ENCODE results near the gene MAD1L1.

The MAD1L1 gene

GRCh38 chr7:2024567-2024918, 208.2 kb downstream of the MAD1L1 start:
- Histone ChIP-seq H3K27ac (ENCODE audit: low read depth in 2 of 2, low read length in 2 of 2) (no peak overlapping the region), H3K9ac (ENCODE audit: low read depth in 1 of 2, low read length in 2 of 2) (no peak overlapping the region), H3K4me3 (ENCODE audit: low read length in 2 of 2) (no peak overlapping the region), H3K27me3 (ENCODE audit: control insufficient read depth in 2 of 2, insufficient read depth in 2 of 2, low read length in 2 of 2) (no peaks in the 10 kb centered on the region), H3K4me1 (ENCODE audit: control insufficient read depth in 2 of 2, insufficient read depth in 2 of 2, low read length in 2 of 2) (peaks cover 0 to 4% of the 10 kb centered on the region in 2 donors), H3K9me3 (ENCODE audit: control insufficient read depth in 2 of 2, low read length in 2 of 2) (peaks cover 2 to 6% of the 10 kb centered on the region in 2 donors), H3K36me3 (ENCODE audit: control insufficient read depth in 2 of 2, insufficient read depth in 2 of 2, low read length in 2 of 2) (no peaks in the 10 kb centered on the region)

GRCh38 chr7:2023877-2024566, 208.7 kb downstream of the MAD1L1 start:
- H3K27me3 ChIP-seq (ENCODE audit: control insufficient read depth in 2 of 2, insufficient read depth in 2 of 2, low read length in 2 of 2): no peaks in the 10 kb centered on the region
- peaks cover 3 to 8% of the 10 kb centered on the region in 2 donors for H3K4me1 ChIP-seq (ENCODE audit: control insufficient read depth in 2 of 2, insufficient read depth in 2 of 2, low read length in 2 of 2)
- H3K9me3 ChIP-seq (ENCODE audit: control insufficient read depth in 2 of 2, low read length in 2 of 2): peaks cover 2 to 6% of the 10 kb centered on the region in 2 donors
- no peak overlapping the region for H3K4me3 ChIP-seq (ENCODE audit: low read length in 2 of 2)
- no peaks in the 10 kb centered on the region for H3K36me3 ChIP-seq (ENCODE audit: control insufficient read depth in 2 of 2, insufficient read depth in 2 of 2, low read length in 2 of 2)
- no peak overlapping the region for H3K9ac ChIP-seq (ENCODE audit: low read depth in 1 of 2, low read length in 2 of 2)
- H3K27ac ChIP-seq (ENCODE audit: low read depth in 2 of 2, low read length in 2 of 2): no peak overlapping the region

- H3K4me3 ChIP-seq (ENCODE audit: low read length in 2 of 2): no peak overlapping the region
These were observed 210.0 kb downstream of the MAD1L1 start for GRCh38 chr7:2022737-2023250.

GRCh38 chr7:2022021-2022409, 210.7 kb downstream of the MAD1L1 start:
- Histone ChIP-seq H3K4me3 (ENCODE audit: low read length in 2 of 2) (no peak overlapping the region), H3K36me3 (ENCODE audit: control insufficient read depth in 2 of 2, insufficient read depth in 2 of 2, low read length in 2 of 2) (no peaks in the 10 kb centered on the region), H3K4me1 (ENCODE audit: control insufficient read depth in 2 of 2, insufficient read depth in 2 of 2, low read length in 2 of 2) (peaks cover 4 to 16% of the 10 kb centered on the region in 2 donors), H3K9me3 (ENCODE audit: control insufficient read depth in 2 of 2, low read length in 2 of 2) (peaks cover 0 to 6% of the 10 kb centered on the region in 2 donors), H3K9ac (ENCODE audit: low read depth in 1 of 2, low read length in 2 of 2) (no peak overlapping the region), H3K27me3 (ENCODE audit: control insufficient read depth in 2 of 2, insufficient read depth in 2 of 2, low read length in 2 of 2) (no peaks in the 10 kb centered on the region), H3K27ac (ENCODE audit: low read depth in 2 of 2, low read length in 2 of 2) (no peak overlapping the region)

More at GRCh38 chr7:2022737-2023250, 210.0 kb downstream of the MAD1L1 start:
- H3K27me3 ChIP-seq (ENCODE audit: control insufficient read depth in 2 of 2, insufficient read depth in 2 of 2, low read length in 2 of 2): no peaks in the 10 kb centered on the region
- peaks cover 4 to 16% of the 10 kb centered on the region in 2 donors for H3K4me1 ChIP-seq (ENCODE audit: control insufficient read depth in 2 of 2, insufficient read depth in 2 of 2, low read length in 2 of 2)
- no peak overlapping the region for H3K27ac ChIP-seq (ENCODE audit: low read depth in 2 of 2, low read length in 2 of 2)
- H3K36me3 ChIP-seq (ENCODE audit: control insufficient read depth in 2 of 2, insufficient read depth in 2 of 2, low read length in 2 of 2): no peaks in the 10 kb centered on the region
- peaks cover 0 to 6% of the 10 kb centered on the region in 2 donors for H3K9me3 ChIP-seq (ENCODE audit: control insufficient read depth in 2 of 2, low read length in 2 of 2)
- H3K9ac ChIP-seq (ENCODE audit: low read depth in 1 of 2, low read length in 2 of 2): no peak overlapping the region

- Histone ChIP-seq H3K27ac (ENCODE audit: low read depth in 2 of 2, low read length in 2 of 2) (peak overlapping the region; percentile 65 to 73), H3K4me3 (ENCODE audit: low read length in 2 of 2) (peak overlapping the region; percentile 3 to 20), H3K9ac (ENCODE audit: low read depth in 1 of 2, low read length in 2 of 2) (peak overlapping the region; percentile 24 to 46)
These were observed 212.8 kb downstream of the MAD1L1 start for GRCh38 chr7:2019711-2020511.

GRCh38 chr7:2019461-2019710, 213.4 kb downstream of the MAD1L1 start:
- Histone ChIP-seq H3K4me3 (ENCODE audit: low read length in 2 of 2) (peak overlapping the region in 1 of 2 donors; percentile 3), H3K9me3 (ENCODE audit: control insufficient read depth in 2 of 2, low read length in 2 of 2) (no peaks in the 10 kb centered on the region), H3K27ac (ENCODE audit: low read depth in 2 of 2, low read length in 2 of 2) (peak overlapping the region; percentile 65 to 73), H3K27me3 (ENCODE audit: control insufficient read depth in 2 of 2, insufficient read depth in 2 of 2, low read length in 2 of 2) (no peaks in the 10 kb centered on the region), H3K36me3 (ENCODE audit: control insufficient read depth in 2 of 2, insufficient read depth in 2 of 2, low read length in 2 of 2) (no peaks in the 10 kb centered on the region), H3K9ac (ENCODE audit: low read depth in 1 of 2, low read length in 2 of 2) (peak overlapping the region in 1 of 2 donors; percentile 34), H3K4me1 (ENCODE audit: control insufficient read depth in 2 of 2, insufficient read depth in 2 of 2, low read length in 2 of 2) (peaks cover 4 to 16% of the 10 kb centered on the region in 2 donors)

More at GRCh38 chr7:2019711-2020511, 212.8 kb downstream of the MAD1L1 start:
- Histone ChIP-seq H3K4me1 (ENCODE audit: control insufficient read depth in 2 of 2, insufficient read depth in 2 of 2, low read length in 2 of 2) (peaks cover 4 to 16% of the 10 kb centered on the region in 2 donors), H3K36me3 (ENCODE audit: control insufficient read depth in 2 of 2, insufficient read depth in 2 of 2, low read length in 2 of 2) (no peaks in the 10 kb centered on the region), H3K9me3 (ENCODE audit: control insufficient read depth in 2 of 2, low read length in 2 of 2) (no peaks in the 10 kb centered on the region), H3K27me3 (ENCODE audit: control insufficient read depth in 2 of 2, insufficient read depth in 2 of 2, low read length in 2 of 2) (no peaks in the 10 kb centered on the region)

GRCh38 chr7:2018569-2019460, 213.9 kb downstream of the MAD1L1 start:
- H3K27me3 ChIP-seq (ENCODE audit: control insufficient read depth in 2 of 2, insufficient read depth in 2 of 2, low read length in 2 of 2): no peaks in the 10 kb centered on the region
- peak overlapping the region in 1 of 2 donors; percentile 34 for H3K9ac ChIP-seq (ENCODE audit: low read depth in 1 of 2, low read length in 2 of 2)
- H3K4me3 ChIP-seq (ENCODE audit: low read length in 2 of 2): peak overlapping the region in 1 of 2 donors; percentile 3
- no peaks in the 10 kb centered on the region for H3K9me3 ChIP-seq (ENCODE audit: control insufficient read depth in 2 of 2, low read length in 2 of 2)
- H3K36me3 ChIP-seq (ENCODE audit: control insufficient read depth in 2 of 2, insufficient read depth in 2 of 2, low read length in 2 of 2): no peaks in the 10 kb centered on the region
- H3K27ac ChIP-seq (ENCODE audit: low read depth in 2 of 2, low read length in 2 of 2): peak overlapping the region; percentile 65 to 73
- peaks cover 4 to 16% of the 10 kb centered on the region in 2 donors for H3K4me1 ChIP-seq (ENCODE audit: control insufficient read depth in 2 of 2, insufficient read depth in 2 of 2, low read length in 2 of 2)

- Histone ChIP-seq H3K36me3 (ENCODE audit: control insufficient read depth in 2 of 2, insufficient read depth in 2 of 2, low read length in 2 of 2) (no peaks in the 10 kb centered on the region), H3K4me3 (ENCODE audit: low read length in 2 of 2) (no peak overlapping the region), H3K27ac (ENCODE audit: low read depth in 2 of 2, low read length in 2 of 2) (no peak overlapping the region), H3K4me1 (ENCODE audit: control insufficient read depth in 2 of 2, insufficient read depth in 2 of 2, low read length in 2 of 2) (peaks cover 4 to 16% of the 10 kb centered on the region in 2 donors), H3K9ac (ENCODE audit: low read depth in 1 of 2, low read length in 2 of 2) (no peak overlapping the region), H3K27me3 (ENCODE audit: control insufficient read depth in 2 of 2, insufficient read depth in 2 of 2, low read length in 2 of 2) (no peaks in the 10 kb centered on the region), H3K9me3 (ENCODE audit: control insufficient read depth in 2 of 2, low read length in 2 of 2) (no peaks in the 10 kb centered on the region)
These were observed 214.7 kb downstream of the MAD1L1 start for GRCh38 chr7:2017914-2018568.

GRCh38 chr7:2017481-2017891, 215.3 kb downstream of the MAD1L1 start:
- peaks cover 4 to 16% of the 10 kb centered on the region in 2 donors for H3K4me1 ChIP-seq (ENCODE audit: control insufficient read depth in 2 of 2, insufficient read depth in 2 of 2, low read length in 2 of 2)
- no peak overlapping the region for H3K27ac ChIP-seq (ENCODE audit: low read depth in 2 of 2, low read length in 2 of 2)
- H3K9ac ChIP-seq (ENCODE audit: low read depth in 1 of 2, low read length in 2 of 2): no peak overlapping the region
- peaks cover 0 to 2% of the 10 kb centered on the region in 2 donors for H3K36me3 ChIP-seq (ENCODE audit: control insufficient read depth in 2 of 2, insufficient read depth in 2 of 2, low read length in 2 of 2)
- no peak overlapping the region for H3K4me3 ChIP-seq (ENCODE audit: low read length in 2 of 2)
- no peaks in the 10 kb centered on the region for H3K9me3 ChIP-seq (ENCODE audit: control insufficient read depth in 2 of 2, low read length in 2 of 2)
- H3K27me3 ChIP-seq (ENCODE audit: control insufficient read depth in 2 of 2, insufficient read depth in 2 of 2, low read length in 2 of 2): no peaks in the 10 kb centered on the region

Measured in mucosa of rectum (tissue), 2 donors.